ENCODE measurements around the gene GABRG3. TPM values are rescaled to one million over a fixed set of nuclear protein-coding genes. Genes with fewer than 3 reads are reported as not detected.

The GABRG3 gene
- total and polyA plus RNA-seq, 9 of the 15 experiments (the other 6 are each of a cell fraction or from before 2014, with no cell fraction given): 4.0 to 15.1 (median 11.2) TPM

DNA sequence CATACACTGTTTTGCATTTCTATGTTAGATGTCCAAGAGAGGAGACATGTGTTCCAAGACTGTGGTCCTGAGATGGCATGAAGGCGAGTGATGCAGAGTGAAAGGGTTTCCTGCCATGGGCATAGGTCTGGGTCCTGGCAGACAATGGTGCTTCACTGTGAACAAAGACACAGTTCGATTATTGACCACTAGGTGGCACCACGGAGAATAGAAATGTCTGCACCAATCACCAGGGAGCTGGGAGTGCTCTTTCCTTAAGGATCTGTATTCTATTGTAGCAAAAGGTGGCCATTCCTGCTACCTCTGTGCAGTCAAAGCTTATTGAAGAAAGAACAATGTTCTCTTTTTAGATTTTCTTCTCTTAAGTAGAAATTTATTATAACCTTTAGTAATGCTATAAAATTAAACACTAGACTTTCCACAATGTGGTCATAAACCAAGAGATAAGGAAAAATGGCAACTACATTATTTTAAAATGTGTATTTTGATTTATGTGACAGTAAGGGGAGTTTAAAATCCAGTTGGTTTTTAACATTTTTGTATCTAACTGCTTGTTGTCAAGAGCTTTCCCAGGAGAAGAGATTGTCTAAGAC is 88.7 kb downstream of the GABRG3 start (continued):
- TF ChIP-seq, protein P1, sequence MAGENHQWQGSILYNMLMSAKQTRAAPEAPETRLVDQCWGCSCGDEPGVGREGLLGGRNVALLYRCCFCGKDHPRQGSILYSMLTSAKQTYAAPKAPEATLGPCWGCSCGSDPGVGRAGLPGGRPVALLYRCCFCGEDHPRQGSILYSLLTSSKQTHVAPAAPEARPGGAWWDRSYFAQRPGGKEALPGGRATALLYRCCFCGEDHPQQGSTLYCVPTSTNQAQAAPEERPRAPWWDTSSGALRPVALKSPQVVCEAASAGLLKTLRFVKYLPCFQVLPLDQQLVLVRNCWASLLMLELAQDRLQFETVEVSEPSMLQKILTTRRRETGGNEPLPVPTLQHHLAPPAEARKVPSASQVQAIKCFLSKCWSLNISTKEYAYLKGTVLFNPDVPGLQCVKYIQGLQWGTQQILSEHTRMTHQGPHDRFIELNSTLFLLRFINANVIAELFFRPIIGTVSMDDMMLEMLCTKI (IDR thresholded peaks at IDR 0.05; ENCODE audit: partially characterized antibody): no peak
- TF ChIP-seq, protein P2, sequence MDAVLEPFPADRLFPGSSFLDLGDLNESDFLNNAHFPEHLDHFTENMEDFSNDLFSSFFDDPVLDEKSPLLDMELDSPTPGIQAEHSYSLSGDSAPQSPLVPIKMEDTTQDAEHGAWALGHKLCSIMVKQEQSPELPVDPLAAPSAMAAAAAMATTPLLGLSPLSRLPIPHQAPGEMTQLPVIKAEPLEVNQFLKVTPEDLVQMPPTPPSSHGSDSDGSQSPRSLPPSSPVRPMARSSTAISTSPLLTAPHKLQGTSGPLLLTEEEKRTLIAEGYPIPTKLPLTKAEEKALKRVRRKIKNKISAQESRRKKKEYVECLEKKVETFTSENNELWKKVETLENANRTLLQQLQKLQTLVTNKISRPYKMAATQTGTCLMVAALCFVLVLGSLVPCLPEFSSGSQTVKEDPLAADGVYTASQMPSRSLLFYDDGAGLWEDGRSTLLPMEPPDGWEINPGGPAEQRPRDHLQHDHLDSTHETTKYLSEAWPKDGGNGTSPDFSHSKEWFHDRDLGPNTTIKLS (IDR thresholded peaks at IDR 0.05; ENCODE audit: borderline replicate concordance, low read depth): no peak
- TF ChIP-seq NFIX (CRISPR knock-in tag; IDR thresholded peaks at IDR 0.05; ENCODE audit: low read depth): no peak
- TF ChIP-seq, protein P3, sequence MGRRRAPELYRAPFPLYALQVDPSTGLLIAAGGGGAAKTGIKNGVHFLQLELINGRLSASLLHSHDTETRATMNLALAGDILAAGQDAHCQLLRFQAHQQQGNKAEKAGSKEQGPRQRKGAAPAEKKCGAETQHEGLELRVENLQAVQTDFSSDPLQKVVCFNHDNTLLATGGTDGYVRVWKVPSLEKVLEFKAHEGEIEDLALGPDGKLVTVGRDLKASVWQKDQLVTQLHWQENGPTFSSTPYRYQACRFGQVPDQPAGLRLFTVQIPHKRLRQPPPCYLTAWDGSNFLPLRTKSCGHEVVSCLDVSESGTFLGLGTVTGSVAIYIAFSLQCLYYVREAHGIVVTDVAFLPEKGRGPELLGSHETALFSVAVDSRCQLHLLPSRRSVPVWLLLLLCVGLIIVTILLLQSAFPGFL (CRISPR knock-in tag; IDR thresholded peaks at IDR 0.05): no peak
- no peak for TF ChIP-seq PHF20 (IDR thresholded peaks at IDR 0.05; ENCODE audit: partially characterized antibody)
- no peak for TF ChIP-seq KLF1 (tag; IDR thresholded peaks at IDR 0.05)
- peak; percentile 65 for TF ChIP-seq SMC3 (conservative IDR thresholded peaks at IDR 0.05; ENCODE audit: insufficient read depth, low read depth, low read length)
- TF ChIP-seq, protein P4, sequence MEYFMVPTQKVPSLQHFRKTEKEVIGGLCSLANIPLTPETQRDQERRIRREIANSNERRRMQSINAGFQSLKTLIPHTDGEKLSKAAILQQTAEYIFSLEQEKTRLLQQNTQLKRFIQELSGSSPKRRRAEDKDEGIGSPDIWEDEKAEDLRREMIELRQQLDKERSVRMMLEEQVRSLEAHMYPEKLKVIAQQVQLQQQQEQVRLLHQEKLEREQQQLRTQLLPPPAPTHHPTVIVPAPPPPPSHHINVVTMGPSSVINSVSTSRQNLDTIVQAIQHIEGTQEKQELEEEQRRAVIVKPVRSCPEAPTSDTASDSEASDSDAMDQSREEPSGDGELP (CRISPR knock-in tag; IDR thresholded peaks at IDR 0.05; ENCODE audit: borderline replicate concordance): no peak
- TF ChIP-seq TCF3 (CRISPR knock-in tag; IDR thresholded peaks at IDR 0.05): no peak
- no peak for TF ChIP-seq ZNF57 (CRISPR knock-in tag; IDR thresholded peaks at IDR 0.05)
- TF ChIP-seq CEBPB (tag; IDR thresholded peaks at IDR 0.05): no peak
- TF ChIP-seq, protein P5, sequence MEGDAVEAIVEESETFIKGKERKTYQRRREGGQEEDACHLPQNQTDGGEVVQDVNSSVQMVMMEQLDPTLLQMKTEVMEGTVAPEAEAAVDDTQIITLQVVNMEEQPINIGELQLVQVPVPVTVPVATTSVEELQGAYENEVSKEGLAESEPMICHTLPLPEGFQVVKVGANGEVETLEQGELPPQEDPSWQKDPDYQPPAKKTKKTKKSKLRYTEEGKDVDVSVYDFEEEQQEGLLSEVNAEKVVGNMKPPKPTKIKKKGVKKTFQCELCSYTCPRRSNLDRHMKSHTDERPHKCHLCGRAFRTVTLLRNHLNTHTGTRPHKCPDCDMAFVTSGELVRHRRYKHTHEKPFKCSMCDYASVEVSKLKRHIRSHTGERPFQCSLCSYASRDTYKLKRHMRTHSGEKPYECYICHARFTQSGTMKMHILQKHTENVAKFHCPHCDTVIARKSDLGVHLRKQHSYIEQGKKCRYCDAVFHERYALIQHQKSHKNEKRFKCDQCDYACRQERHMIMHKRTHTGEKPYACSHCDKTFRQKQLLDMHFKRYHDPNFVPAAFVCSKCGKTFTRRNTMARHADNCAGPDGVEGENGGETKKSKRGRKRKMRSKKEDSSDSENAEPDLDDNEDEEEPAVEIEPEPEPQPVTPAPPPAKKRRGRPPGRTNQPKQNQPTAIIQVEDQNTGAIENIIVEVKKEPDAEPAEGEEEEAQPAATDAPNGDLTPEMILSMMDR (IDR thresholded peaks at IDR 0.05 in 2 of 3, conservative IDR thresholded peaks at IDR 0.05 in 1 of 3; ENCODE audit: insufficient read depth in 2 of 3, low read depth in 1 of 3, low read length in 3 of 3): peak; percentile 64 to 75 (median 71)
- no peak for TF ChIP-seq STAG1 (CRISPR knock-in tag; IDR thresholded peaks at IDR 0.05; ENCODE audit: borderline replicate concordance)
- TF ChIP-seq PRPF4 (IDR thresholded peaks at IDR 0.05; ENCODE audit: insufficient read depth, low read depth, low read length, poor library complexity, severe bottlenecking): no peak
- no peak for TF ChIP-seq CHCHD3 (CRISPR knock-in tag; IDR thresholded peaks at IDR 0.05)
- TF ChIP-seq ZNF347 (CRISPR knock-in tag; IDR thresholded peaks at IDR 0.05; ENCODE audit: low read depth): no peak
- TF ChIP-seq, protein P6, sequence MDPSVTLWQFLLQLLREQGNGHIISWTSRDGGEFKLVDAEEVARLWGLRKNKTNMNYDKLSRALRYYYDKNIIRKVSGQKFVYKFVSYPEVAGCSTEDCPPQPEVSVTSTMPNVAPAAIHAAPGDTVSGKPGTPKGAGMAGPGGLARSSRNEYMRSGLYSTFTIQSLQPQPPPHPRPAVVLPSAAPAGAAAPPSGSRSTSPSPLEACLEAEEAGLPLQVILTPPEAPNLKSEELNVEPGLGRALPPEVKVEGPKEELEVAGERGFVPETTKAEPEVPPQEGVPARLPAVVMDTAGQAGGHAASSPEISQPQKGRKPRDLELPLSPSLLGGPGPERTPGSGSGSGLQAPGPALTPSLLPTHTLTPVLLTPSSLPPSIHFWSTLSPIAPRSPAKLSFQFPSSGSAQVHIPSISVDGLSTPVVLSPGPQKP (CRISPR knock-in tag; IDR thresholded peaks at IDR 0.05): no peak
- 0 out of 2 replicates have a peak, but pooled peaks have one; percentile 29 for TF ChIP-seq EHMT2 (IDR thresholded peaks at IDR 0.05)
- no peak for TF ChIP-seq MTF1 (CRISPR knock-in tag; IDR thresholded peaks at IDR 0.05; ENCODE audit: borderline replicate concordance)

Data from K562 (cell line).